HG03159 (cell line): ENCODE results near the gene SPON1.
A peak's percentile ranks its signal among the peaks of the same experiment; 100 is the strongest.
"Not testable (repeated sequence)": the region's sequence is repeated elsewhere in the genome, so short reads cannot be mapped to it uniquely, and the experiment has no call there.

Experiments used
- ATAC-seq: cut with Tn5 transposase; IDR thresholded peaks from one replicate; pipeline ENCODE4 v1.9.1; 2021; ENCODE audit warnings: mild to moderate bottlenecking, moderate library complexity; ENCODE audit not compliant: unreplicated experiment

SPON1 gene

DNA sequence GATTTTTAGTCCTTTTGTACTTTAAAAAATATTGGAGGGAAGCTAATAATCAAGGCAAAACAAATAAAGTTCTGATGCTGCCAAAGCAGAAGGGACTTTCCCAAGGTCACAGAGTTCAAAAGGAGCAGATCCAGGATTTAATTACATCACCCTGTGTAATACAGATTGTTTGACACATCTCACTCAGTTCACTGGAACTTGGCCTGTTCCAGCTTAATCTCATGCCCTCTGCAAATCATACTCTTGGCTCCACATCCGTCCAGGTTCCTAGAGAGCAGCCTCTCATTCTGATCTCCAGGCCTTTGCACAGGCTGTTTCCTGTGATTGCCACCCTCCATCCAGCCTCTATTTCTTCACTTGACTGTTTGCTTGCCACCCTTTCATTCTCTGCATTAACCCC is 151.7 kb downstream of the SPON1 start:
- ATAC-seq: no peak

- ATAC-seq: no peak
Measured at GRCh38 chr11:14114786-14115185, 152.3 kb downstream of the SPON1 start.

DNA sequence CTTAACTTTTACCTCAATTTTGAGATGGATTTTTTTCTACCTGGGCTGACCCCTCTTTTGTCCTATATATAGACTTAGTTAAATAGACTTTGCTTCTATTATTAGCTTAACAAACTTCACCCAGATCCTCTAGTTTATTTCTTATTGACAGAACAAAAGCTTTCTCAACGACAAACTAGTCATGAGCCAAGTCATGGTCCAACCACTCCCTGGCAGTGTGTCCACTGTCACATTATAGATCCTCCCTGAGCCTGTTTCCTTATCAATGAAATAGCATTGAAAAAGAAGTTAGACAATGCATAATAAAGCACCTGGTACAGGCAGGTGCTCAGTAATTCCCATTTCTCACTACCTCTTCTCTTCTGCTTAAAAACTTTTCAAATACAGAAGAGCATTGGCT is 155.1 kb downstream of the SPON1 start:
- no peak for ATAC-seq

DNA sequence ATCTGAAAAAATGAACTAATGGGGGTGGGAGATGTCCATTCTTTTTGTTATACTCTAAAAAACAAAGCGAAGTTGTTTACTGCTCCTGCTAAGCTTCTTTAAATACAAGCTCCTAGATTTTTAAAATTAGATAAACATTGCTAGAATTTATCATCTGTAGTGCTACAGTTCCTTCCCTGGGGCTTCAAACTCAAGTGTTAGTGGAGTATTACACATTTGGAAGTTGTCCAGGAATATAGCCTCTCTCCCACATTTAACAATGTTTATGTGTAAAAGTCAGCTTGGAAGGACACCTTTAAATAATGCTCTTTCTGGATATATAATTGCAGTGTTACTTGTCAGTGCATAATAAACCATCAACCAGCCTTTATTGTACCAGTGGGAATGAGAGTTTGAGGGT is 155.5 kb downstream of the SPON1 start:
- ATAC-seq: no peak

DNA sequence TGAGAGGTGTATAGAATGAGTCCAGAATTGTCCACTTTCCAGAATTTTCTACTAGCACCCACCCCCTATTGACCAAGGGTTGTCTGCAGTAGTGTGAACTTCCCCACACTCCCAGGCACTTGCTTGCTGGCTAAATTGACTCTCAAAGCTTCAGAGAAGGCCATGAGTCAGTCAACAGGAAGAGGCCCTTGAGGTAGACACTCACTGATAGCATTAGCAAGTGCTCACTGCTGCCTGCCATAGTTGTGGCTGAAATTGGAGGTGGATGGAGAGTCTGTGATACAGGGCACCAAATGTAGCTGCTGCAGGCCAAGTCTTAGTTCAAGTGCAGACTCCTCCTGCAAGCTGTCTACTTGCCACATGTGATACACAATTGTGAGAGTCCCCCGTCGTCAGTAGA is 156.8 kb downstream of the SPON1 start:
- ATAC-seq: no peak

GRCh38 chr11:14124350-14124749 is 161.8 kb downstream of the SPON1 start:
- ATAC-seq: no peak

- ATAC-seq: no peak
Measured at GRCh38 chr11:14124886-14125285, 162.4 kb downstream of the SPON1 start.

DNA sequence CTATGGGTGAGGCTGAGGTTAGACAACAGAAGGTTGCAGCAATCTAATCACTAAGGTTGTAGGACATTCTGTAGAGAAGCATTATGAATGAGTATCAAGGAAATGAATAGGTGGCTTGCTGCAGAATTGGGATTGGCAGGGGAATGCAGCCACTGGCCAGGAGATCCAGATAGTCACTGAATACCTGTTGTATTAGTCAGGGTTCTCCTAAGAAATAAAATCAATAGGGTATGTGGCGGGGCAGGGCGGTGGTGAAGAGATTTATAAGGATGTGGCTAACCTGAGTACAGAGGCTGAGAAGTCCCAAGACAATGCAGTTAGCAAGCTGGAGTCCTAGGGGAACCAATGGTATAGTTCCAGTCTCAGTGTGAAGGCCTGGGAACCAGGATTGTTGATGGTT is 163.0 kb downstream of the SPON1 start:
- ATAC-seq: no peak

- no peak for ATAC-seq
Measured at GRCh38 chr11:14127679-14128078, 165.2 kb downstream of the SPON1 start.

- ATAC-seq: no peak
Measured at GRCh38 chr11:14132312-14132711, 169.8 kb downstream of the SPON1 start.

DNA sequence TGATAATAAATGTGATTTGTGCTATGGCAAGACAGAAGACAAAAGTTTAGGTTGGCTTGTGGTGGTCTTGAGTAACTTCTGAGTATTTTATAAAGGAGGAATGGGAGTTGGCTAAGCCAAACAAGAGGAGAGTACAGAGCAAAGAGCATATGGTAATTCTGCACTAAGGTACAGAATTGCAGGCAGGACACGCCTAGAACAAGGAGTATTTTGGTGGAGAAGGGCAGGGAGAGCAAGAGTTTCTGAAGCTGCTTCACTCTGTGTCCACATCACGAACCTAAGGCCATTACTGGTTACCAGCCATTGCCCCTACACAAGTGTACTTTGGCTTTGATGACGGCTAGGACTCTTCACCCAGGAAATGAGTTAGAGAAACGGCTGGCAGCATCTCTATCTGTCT is 170.9 kb downstream of the SPON1 start:
- ATAC-seq: no peak

DNA sequence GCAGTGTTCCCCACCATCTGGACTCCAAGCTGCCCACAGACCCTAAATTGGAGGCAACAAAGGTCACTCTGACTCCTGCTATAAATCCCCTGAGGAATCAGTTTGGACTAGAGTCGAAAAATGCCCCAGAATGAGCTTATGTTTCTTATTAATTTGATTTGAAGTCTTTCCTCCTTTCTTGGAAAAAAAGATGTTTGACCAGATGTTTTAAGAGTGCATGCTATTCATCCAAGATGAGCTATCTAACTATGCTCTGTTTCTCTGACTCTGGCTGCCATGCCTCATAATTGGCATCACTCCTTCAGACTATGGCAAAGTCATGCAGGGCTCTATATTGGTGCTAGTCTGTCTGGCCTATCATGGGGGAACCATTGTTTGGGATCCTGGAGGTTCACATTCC is 174.0 kb downstream of the SPON1 start:
- no peak for ATAC-seq

- no peak for ATAC-seq
Measured at GRCh38 chr11:14137284-14137683, 174.8 kb downstream of the SPON1 start.

GRCh38 chr11:14140991-14141390 is 178.5 kb downstream of the SPON1 start:
- ATAC-seq: no peak

DNA sequence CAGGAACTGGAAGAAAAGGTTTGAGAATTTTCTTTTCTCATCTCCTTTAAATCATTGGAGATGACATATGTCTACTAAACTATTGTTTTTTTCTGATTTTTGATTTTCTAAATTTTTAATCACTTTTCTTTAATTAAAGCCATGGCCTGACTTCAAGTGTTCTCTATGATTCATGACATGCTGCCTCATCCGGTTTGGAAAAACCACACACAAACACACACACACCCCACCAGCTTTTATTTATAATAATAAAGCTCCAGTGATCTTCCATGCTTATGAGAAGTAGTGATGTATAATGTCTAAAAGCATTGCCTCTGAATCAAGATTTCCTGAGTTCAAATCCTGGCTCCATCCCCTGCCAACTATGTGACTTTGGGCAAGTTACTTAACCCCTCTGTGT is 179.2 kb downstream of the SPON1 start:
- no peak for ATAC-seq

DNA sequence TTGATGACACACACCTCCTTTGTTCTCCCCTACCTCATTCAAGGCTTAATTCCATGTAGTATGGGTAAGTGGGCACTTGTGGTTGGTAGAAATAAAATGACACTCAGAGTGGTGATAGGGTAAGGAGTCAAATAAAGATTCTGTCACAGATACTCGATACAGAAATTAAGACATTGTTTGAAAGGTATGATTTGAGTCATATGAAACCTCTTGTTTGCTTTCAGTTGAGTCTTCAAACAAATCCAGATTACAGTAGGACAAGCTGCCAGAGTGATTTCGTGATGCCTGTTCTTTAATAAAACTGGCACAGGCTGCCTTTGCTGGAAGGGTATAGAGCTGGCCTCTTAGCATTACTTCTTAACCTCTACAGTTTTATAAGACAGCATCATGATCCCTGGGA is 182.4 kb downstream of the SPON1 start:
- ATAC-seq: no peak

GRCh38 chr11:14148653-14149273 is 186.2 kb downstream of the SPON1 start:
- ATAC-seq: peak; percentile 64

DNA sequence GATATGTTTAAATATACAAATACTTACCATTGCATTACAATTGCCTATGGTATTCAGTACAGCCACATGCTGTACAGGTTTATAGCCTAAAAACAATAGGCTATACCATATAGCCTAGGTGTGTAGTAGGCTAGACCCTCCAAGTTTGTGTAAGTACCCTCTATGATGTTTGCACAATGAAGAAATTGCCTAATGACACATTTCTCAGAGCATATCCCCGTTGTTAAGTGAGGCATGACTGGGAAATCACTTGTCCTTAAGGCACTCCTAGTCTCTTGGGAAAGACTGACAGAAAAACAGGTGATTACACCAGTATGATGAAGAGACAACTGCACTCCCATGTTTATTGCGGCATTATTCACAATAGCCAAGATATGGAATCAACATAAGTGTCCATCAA is 187.2 kb downstream of the SPON1 start:
- ATAC-seq: no peak

DNA sequence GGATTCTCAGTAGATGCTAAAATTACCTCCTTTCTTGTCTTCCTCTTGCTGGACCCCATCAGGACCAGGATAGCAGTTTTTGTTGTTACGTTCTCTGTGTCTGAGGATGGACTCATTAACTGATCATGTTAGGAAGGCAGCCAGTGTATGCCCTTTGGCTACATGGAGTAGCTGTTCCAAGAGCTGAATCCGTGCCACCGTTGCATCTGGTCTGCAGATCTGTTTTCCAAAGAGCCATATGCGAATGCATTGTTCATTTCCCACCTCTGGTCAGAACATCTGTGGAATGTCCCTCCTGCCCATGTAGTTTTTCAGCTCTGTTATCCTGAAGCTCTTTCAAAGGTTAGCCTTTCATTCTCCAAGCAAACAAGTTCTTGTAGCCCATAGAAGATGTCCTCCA is 188.4 kb downstream of the SPON1 start:
- no peak for ATAC-seq

DNA sequence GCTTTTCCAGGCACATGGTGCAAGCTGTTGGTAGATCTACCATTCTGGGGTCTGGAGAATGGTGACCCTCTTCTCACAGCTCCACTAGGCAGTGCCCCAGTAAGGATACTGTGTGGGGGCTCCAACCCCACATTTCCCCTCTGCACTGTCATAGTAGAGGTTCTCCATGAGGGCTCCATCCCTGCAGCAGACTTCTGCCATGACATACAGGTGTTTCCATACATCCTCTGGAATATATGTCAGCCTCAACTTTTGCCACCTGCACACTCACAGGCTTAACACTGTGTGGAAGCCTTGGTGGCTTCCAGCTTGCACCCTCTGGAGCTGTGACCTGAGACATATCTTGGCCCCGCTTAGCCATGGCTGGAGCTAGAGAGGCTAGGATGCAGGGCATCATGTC is 191.6 kb downstream of the SPON1 start:
- not testable (repeated sequence) for ATAC-seq

DNA sequence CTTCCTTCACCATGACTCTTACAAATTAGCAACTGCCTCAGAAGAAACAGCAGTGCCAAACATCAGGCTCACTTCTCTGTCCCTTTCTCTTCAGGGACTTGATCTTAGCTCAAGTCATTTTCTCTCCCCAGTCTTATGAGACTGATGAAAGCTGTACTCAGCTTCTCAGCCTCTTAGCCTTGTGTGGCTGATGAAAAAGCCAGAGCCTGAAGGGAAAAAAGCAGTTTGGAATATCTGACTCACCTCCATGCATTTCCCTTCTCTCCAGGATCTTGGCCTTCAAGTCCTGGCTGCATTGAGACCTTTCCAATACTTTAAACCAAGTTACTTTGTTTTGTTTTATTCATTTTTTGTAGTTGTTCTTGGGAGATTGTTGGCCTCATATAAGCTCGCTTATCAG is 195.9 kb downstream of the SPON1 start:
- no peak for ATAC-seq

DNA sequence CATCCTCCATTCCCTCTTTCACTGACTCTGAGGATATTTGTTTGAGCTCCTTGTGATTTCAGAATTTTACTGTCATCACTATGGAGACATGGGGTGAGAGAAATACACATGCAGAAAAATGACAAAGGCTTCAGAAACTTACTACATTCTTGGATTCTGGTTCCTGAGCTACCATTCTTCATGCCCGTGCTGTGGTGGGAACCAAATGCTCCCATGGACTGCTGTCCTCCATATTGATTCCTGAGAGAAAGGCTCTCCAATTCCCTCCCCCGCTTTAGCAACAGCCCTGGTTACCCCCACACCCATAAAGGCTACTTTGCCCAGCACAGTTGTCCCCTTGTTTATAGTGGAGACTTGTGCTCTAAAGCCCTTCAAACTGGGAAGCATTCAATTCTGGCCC is 201.1 kb downstream of the SPON1 start:
- no peak for ATAC-seq

DNA sequence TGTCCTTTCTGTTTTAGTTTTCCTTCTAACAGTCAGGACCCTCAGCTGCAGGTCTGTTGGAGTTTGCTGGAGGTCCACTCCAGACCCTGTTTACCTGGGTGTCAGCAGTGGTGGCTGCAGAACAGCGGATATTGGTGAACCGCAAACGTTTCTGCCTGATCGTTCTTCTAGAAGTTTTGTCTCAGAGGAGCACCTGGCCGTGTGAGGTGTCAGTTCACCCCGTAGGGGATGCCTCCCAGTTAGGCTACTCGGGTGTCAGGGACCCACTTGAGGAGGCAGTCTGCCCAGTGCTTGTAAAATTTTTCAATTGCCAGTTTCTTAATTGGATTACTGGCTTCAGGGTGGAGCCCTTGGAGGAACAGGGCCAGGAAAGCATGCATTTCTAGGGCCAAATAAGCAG is 211.2 kb downstream of the SPON1 start:
- not testable (repeated sequence) for ATAC-seq
